Measurements from ENCODE around the gene BAMBI. TPM values are rescaled to one million over a fixed set of nuclear protein-coding genes. Genes with fewer than 3 reads are reported as not detected.

The BAMBI gene
- polyA plus RNA-seq, 3 donors = 0.08 to 1.3 (median 0.09) TPM

DNA sequence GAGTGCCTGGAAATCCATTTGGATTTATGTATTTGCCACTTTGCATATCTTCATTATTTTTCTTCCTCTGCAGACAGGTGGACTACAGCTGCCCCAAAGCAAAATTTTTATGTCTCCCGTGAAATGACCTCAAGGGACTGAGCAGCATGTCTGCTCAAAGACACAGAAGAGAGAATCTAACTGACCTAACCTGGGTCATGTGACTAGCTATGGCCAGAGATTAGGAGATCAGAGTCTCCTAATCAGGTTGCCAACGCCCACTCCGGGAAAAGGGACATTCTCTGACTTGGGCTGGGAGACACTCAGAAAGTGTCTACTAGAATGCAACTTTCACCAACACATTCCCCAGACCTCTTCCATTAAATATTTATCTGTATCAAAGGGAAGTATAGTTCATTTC, 2.5 kb upstream of the BAMBI start:
- TF ChIP-seq, protein P1, sequence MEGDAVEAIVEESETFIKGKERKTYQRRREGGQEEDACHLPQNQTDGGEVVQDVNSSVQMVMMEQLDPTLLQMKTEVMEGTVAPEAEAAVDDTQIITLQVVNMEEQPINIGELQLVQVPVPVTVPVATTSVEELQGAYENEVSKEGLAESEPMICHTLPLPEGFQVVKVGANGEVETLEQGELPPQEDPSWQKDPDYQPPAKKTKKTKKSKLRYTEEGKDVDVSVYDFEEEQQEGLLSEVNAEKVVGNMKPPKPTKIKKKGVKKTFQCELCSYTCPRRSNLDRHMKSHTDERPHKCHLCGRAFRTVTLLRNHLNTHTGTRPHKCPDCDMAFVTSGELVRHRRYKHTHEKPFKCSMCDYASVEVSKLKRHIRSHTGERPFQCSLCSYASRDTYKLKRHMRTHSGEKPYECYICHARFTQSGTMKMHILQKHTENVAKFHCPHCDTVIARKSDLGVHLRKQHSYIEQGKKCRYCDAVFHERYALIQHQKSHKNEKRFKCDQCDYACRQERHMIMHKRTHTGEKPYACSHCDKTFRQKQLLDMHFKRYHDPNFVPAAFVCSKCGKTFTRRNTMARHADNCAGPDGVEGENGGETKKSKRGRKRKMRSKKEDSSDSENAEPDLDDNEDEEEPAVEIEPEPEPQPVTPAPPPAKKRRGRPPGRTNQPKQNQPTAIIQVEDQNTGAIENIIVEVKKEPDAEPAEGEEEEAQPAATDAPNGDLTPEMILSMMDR (IDR thresholded peaks at IDR 0.05) = no peak
- Histone ChIP-seq H3K79me2 (ENCODE audit: insufficient read depth, low read length) (no peaks in the 10 kb centered on the region), H3K4me3 (replicated peaks in 1 of 3; ENCODE audit: low read depth in 2 of 3, low read length in 3 of 3) (no peak overlapping the region), H4K20me1 (ENCODE audit: insufficient read depth, low read length) (no peaks in the 10 kb centered on the region), H3K9me3 (replicated peaks in 1 of 2; ENCODE audit: control insufficient read depth in 1 of 2, insufficient read depth in 1 of 2, low read length in 2 of 2) (peaks cover 0 to 6% of the 10 kb centered on the region in 2 donors), H3K36me3 (replicated peaks in 1 of 2; ENCODE audit: control insufficient read depth in 1 of 2, insufficient read depth in 2 of 2, low read length in 2 of 2) (no peaks in the 10 kb centered on the region), H3K27me3 (ENCODE audit: control insufficient read depth in 2 of 2, insufficient read depth in 2 of 2, low read length in 2 of 2) (peaks cover 66 to 79% of the 10 kb centered on the region in 2 donors), H2AFZ (ENCODE audit: insufficient read depth, low read depth, low read length, poor library complexity, severe bottlenecking) (no peak overlapping the region), H3K9ac (ENCODE audit: insufficient read depth, low read length, poor library complexity, severe bottlenecking) (no peak overlapping the region), H3K27ac (ENCODE audit: low read depth in 1 of 2, low read length in 2 of 2) (no peak overlapping the region), H3K4me1 (ENCODE audit: control insufficient read depth in 1 of 2, insufficient read depth in 2 of 2, low read length in 2 of 2) (peaks cover 27 to 31% of the 10 kb centered on the region in 2 donors), H3K4me2 (replicated peaks; ENCODE audit: extremely low read depth, low read length, poor library complexity, severe bottlenecking) (no peak overlapping the region)
- intact Hi-C loops (cut with micrococcal nuclease) = no loop called here
- peaks cover 4 to 7% of the 10 kb centered on the region in 2 donors for H3K36me3 Mint-ChIP-seq
- H3K4me1 Mint-ChIP-seq = peaks cover 25% of the 10 kb centered on the region
- peak overlapping the region in 1 of 7 donors; percentile 8 for H3K27ac Mint-ChIP-seq
- WGBS (ENCODE audit: insufficient coverage) = 90% methylated on average over 1 of the region's 3 CpGs
- peaks cover 72 to 90% (median 77%) of the 10 kb centered on the region in 3 donors for H3K27me3 Mint-ChIP-seq (ENCODE audit: low read depth in 3 of 3)
- H3K4me3 Mint-ChIP-seq = peak overlapping the region in 1 of 2 donors; percentile 65
- peaks cover 0 to 24% (median 5%) of the 10 kb centered on the region in 7 donors for H3K9me3 Mint-ChIP-seq
- DNase-seq = no peak

- Histone ChIP-seq H3K9me3 (replicated peaks in 1 of 2; ENCODE audit: control insufficient read depth in 1 of 2, insufficient read depth in 1 of 2, low read length in 2 of 2) (peaks cover 0 to 6% of the 10 kb centered on the region in 2 donors), H3K36me3 (replicated peaks in 1 of 2; ENCODE audit: control insufficient read depth in 1 of 2, insufficient read depth in 2 of 2, low read length in 2 of 2) (no peaks in the 10 kb centered on the region), H3K4me3 (replicated peaks in 1 of 3; ENCODE audit: low read depth in 2 of 3, low read length in 3 of 3) (peak overlapping the region in 2 of 3 experiments; percentile 34 to 75), H2AFZ (ENCODE audit: insufficient read depth, low read depth, low read length, poor library complexity, severe bottlenecking) (peak overlapping the region; percentile 77), H3K4me2 (replicated peaks; ENCODE audit: extremely low read depth, low read length, poor library complexity, severe bottlenecking) (peak overlapping the region; percentile 96), H3K4me1 (ENCODE audit: control insufficient read depth in 1 of 2, insufficient read depth in 2 of 2, low read length in 2 of 2) (peaks cover 32 to 36% of the 10 kb centered on the region in 2 donors), H3K27ac (ENCODE audit: low read depth in 1 of 2, low read length in 2 of 2) (no peak overlapping the region), H3K79me2 (ENCODE audit: insufficient read depth, low read length) (no peaks in the 10 kb centered on the region), H3K9ac (ENCODE audit: insufficient read depth, low read length, poor library complexity, severe bottlenecking) (no peak overlapping the region), H3K27me3 (ENCODE audit: control insufficient read depth in 2 of 2, insufficient read depth in 2 of 2, low read length in 2 of 2) (peaks cover 76 to 81% of the 10 kb centered on the region in 2 donors), H4K20me1 (ENCODE audit: insufficient read depth, low read length) (no peaks in the 10 kb centered on the region)
- Mint-ChIP-seq H3K27me3 (ENCODE audit: low read depth in 3 of 3) (peaks cover 71 to 86% (median 79%) of the 10 kb centered on the region in 3 donors), H3K4me1 (peaks cover 35% of the 10 kb centered on the region), H3K36me3 (peaks cover 4 to 9% of the 10 kb centered on the region in 2 donors), H3K4me3 (peak overlapping the region; percentile 78 to 85), H3K9me3 (peaks cover 0 to 24% (median 5%) of the 10 kb centered on the region in 7 donors), H3K27ac (peak overlapping the region in 2 of 7 donors; percentile 31 to 71)
- under 1% methylated on average over 20 of the region's 25 CpGs for WGBS (ENCODE audit: insufficient coverage)
- TF ChIP-seq, protein P1 (IDR thresholded peaks at IDR 0.05) = no peak
- intact Hi-C loops (cut with micrococcal nuclease) = no loop called here
- DNase-seq = no peak
Measured at GRCh38 chr10:28676326-28676967, 874 bp upstream of the BAMBI start.

Data from CD14-positive monocyte (primary cell).